Measurements from ENCODE around the gene LPO. TPM values are rescaled to one million over a fixed set of nuclear protein-coding genes. Genes with fewer than 3 reads are reported as not detected.

Gene LPO
- total RNA-seq, 1 experiment from 2014 or later, result not detected

DNA sequence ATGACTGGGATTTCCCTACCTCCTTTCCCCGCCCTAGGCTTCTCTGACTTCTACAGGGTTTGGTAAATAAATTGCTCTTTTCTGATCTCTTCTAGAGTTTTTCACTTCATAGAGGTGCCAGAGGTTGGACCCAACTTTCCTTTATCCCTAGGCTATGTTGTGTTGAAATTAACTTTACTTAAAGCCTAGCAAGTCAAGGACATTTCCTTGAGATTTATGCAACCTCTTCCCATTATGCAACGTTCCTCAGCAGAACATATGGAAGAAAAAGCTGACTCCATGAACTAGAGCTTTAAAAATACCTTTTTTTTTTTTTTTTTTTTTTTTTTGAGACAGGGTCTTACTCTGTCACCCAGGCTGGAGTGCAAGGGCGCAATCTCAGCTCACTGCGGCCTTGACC, 26.9 kb downstream of the LPO start:
- BruUV-seq (replicated peaks), result no TSS peak
- H3K9me2 ChIP-seq (replicated peaks; ENCODE audit: low read length), result no peaks in the 10 kb centered on the region
- no peak for ATAC-seq
- no peaks in the 10 kb centered on the region for H4K20me1 ChIP-seq (ENCODE audit: low read length)
- no peaks in the 10 kb centered on the region for H3F3A ChIP-seq (ENCODE audit: low read length, unreplicated experiment)
- H3K36me3 ChIP-seq (ENCODE audit: low read depth, low read length), result no peaks in the 10 kb centered on the region
- no peak overlapping the region for H3K27ac ChIP-seq (ENCODE audit: low read length)
- DNase-seq, result no peak
- no peak overlapping the region for H2AFZ ChIP-seq (ENCODE audit: low read length)
- no peak overlapping the region for H3K4me2 ChIP-seq (ENCODE audit: low read length)
- CTCF ChIA-PET, result no interaction called here
- no peak for TF ChIP-seq EZH2phosphoT487 (IDR thresholded peaks at IDR 0.05; ENCODE audit: borderline replicate concordance, low read length)
- TF ChIP-seq EZH2 (IDR thresholded peaks at IDR 0.05; ENCODE audit: low read length, unreplicated experiment), result no peak
- TF ChIP-seq CTCF (conservative IDR thresholded peaks at IDR 0.05; ENCODE audit: low read depth, low read length), result no peak
- H3K4me3 ChIP-seq (ENCODE audit: low read length), result no peak overlapping the region
- no peaks in the 10 kb centered on the region for H3K79me2 ChIP-seq (ENCODE audit: low read length)
- no peaks in the 10 kb centered on the region for H3K9me3 ChIP-seq (ENCODE audit: low read length)
- H3K9ac ChIP-seq (ENCODE audit: low read length), result no peak overlapping the region
- POLR2A ChIA-PET (ENCODE audit: unreplicated experiment), result no interaction called here
- intact Hi-C loops (cut with micrococcal nuclease), result no loop called here
- H3K27me3 ChIP-seq (ENCODE audit: low read length), result peaks cover 80% of the 10 kb centered on the region
- no peaks in the 10 kb centered on the region for H3K4me1 ChIP-seq (ENCODE audit: insufficient read depth, low read length)

GRCh38 chr17:58265902-58266875, 27.8 kb downstream of the LPO start:
- Histone ChIP-seq H3K9me3 (ENCODE audit: low read length) (no peaks in the 10 kb centered on the region), H3F3A (ENCODE audit: low read length, unreplicated experiment) (no peaks in the 10 kb centered on the region), H3K4me3 (ENCODE audit: low read length) (no peak overlapping the region), H4K20me1 (ENCODE audit: low read length) (no peaks in the 10 kb centered on the region), H3K36me3 (ENCODE audit: low read depth, low read length) (no peaks in the 10 kb centered on the region), H3K27ac (ENCODE audit: low read length) (no peak overlapping the region), H3K4me2 (ENCODE audit: low read length) (no peak overlapping the region), H2AFZ (ENCODE audit: low read length) (no peak overlapping the region), H3K27me3 (ENCODE audit: low read length) (peaks cover 71% of the 10 kb centered on the region), H3K4me1 (ENCODE audit: insufficient read depth, low read length) (no peaks in the 10 kb centered on the region), H3K79me2 (ENCODE audit: low read length) (no peaks in the 10 kb centered on the region), H3K9me2 (replicated peaks; ENCODE audit: low read length) (no peaks in the 10 kb centered on the region), H3K9ac (ENCODE audit: low read length) (no peak overlapping the region)
- TF ChIP-seq CTCF (conservative IDR thresholded peaks at IDR 0.05; ENCODE audit: low read depth, low read length) (no peak), EZH2phosphoT487 (IDR thresholded peaks at IDR 0.05; ENCODE audit: borderline replicate concordance, low read length) (no peak), EZH2 (IDR thresholded peaks at IDR 0.05; ENCODE audit: low read length, unreplicated experiment) (no peak)
- intact Hi-C loops (cut with micrococcal nuclease), result no loop called here
- CTCF ChIA-PET, result no interaction called here
- ATAC-seq, result no peak
- POLR2A ChIA-PET (ENCODE audit: unreplicated experiment), result no interaction called here
- no peak for DNase-seq
- BruUV-seq (replicated peaks), result no TSS peak

Measured in PC-3 (cell line).